ENCODE data around the gene FCRL3.

FCRL3 gene

GRCh38 chr1:157673008-157673407 lies 27.6 kb downstream of the FCRL3 start:
- Histone ChIP-seq H3K9ac (ENCODE audit: low read length) (no peak overlapping the region), H3K4me3 (ENCODE audit: insufficient read depth, low read length, poor library complexity, severe bottlenecking) (no peak overlapping the region), H3K27me3 (ENCODE audit: low read length) (no peaks in the 10 kb centered on the region), H2AFZ (ENCODE audit: low read depth, low read length, severe bottlenecking) (no peak overlapping the region), H3K36me3 (ENCODE audit: low read length) (peaks cover 57% of the 10 kb centered on the region), H4K20me1 (ENCODE audit: low read depth, low read length) (no peaks in the 10 kb centered on the region), H3F3A (ENCODE audit: insufficient read depth) (peaks cover 87% of the 10 kb centered on the region), H3K79me2 (ENCODE audit: insufficient read depth, low read length) (no peaks in the 10 kb centered on the region), H3K27ac (ENCODE audit: low read depth, low read length) (no peak overlapping the region; the same call in 1 of the 2 replicates), H3K9me2 (replicated peaks; ENCODE audit: insufficient read depth, low read length) (no peaks in the 10 kb centered on the region), H3K9me3 (ENCODE audit: insufficient read depth, low read length) (peaks cover 17% of the 10 kb centered on the region; the same call in 1 of the 2 replicates), H3K4me2 (ENCODE audit: low read depth, low read length, poor library complexity, severe bottlenecking) (no peak overlapping the region)
- no peak for TF ChIP-seq CTCF (IDR thresholded peaks at IDR 0.05; ENCODE audit: insufficient read depth, low read length, poor library complexity, severe bottlenecking)
- TF ChIP-seq EZH2phosphoT487 (conservative IDR thresholded peaks at IDR 0.05; ENCODE audit: low read length), result no peak

- H3K4me2 ChIP-seq (ENCODE audit: low read depth, low read length, poor library complexity, severe bottlenecking), result no peak overlapping the region
- no peak overlapping the region for H3K4me3 ChIP-seq (ENCODE audit: insufficient read depth, low read length, poor library complexity, severe bottlenecking)
- H3K79me2 ChIP-seq (ENCODE audit: insufficient read depth, low read length), result no peaks in the 10 kb centered on the region
- peaks cover 17% of the 10 kb centered on the region; the same call in 1 of the 2 replicates for H3K9me3 ChIP-seq (ENCODE audit: insufficient read depth, low read length)
- no peaks in the 10 kb centered on the region for H4K20me1 ChIP-seq (ENCODE audit: low read depth, low read length)
- H3K27ac ChIP-seq (ENCODE audit: low read depth, low read length), result peak overlapping the region; percentile 30; the same call in 1 of the 2 replicates
- H3K36me3 ChIP-seq (ENCODE audit: low read length), result peaks cover 48% of the 10 kb centered on the region
- TF ChIP-seq EZH2phosphoT487 (conservative IDR thresholded peaks at IDR 0.05; ENCODE audit: low read length), result no peak
- no peak for TF ChIP-seq CTCF (IDR thresholded peaks at IDR 0.05; ENCODE audit: insufficient read depth, low read length, poor library complexity, severe bottlenecking)
- no peaks in the 10 kb centered on the region for H3K27me3 ChIP-seq (ENCODE audit: low read length)
- H2AFZ ChIP-seq (ENCODE audit: low read depth, low read length, severe bottlenecking), result no peak overlapping the region
- H3K9me2 ChIP-seq (replicated peaks; ENCODE audit: insufficient read depth, low read length), result no peaks in the 10 kb centered on the region
- peaks cover 81% of the 10 kb centered on the region for H3F3A ChIP-seq (ENCODE audit: insufficient read depth)
- H3K9ac ChIP-seq (ENCODE audit: low read length), result no peak overlapping the region
Measured at GRCh38 chr1:157671895-157672294, 28.7 kb downstream of the FCRL3 start.

DNA sequence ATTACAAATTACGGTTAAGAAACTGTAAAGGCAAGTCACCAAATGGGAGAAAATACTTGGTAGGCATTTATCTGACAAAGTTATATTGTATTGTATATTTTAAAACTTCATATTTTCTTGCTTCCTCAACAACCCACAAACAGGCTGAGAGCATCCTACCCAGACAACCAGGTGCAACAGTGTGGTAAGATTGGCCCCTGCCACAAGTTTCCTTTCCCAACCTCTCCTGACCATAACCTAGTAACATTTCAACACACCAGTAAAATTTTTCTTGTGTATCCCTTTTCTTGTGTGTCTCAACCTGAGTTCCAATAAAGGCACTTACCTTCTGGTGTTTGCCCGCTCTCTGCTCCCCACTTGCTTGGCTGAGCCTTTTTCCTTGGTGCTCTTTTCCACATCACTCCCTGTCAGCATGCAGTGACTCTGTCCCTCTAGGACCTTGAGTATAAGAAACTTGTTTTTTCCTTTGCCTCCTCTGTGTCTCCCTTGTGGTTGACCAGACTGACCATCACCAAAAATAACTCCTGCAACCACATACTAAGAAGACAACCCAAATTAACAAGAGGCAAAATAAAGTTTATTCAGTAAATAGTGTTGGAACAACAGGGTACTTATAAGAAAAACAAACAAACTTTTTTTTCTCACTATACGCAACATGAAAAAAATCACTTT lies 40.9 kb downstream of the FCRL3 start:
- H3K4me2 ChIP-seq (ENCODE audit: low read depth, low read length, poor library complexity, severe bottlenecking), result peak overlapping the region; percentile 83
- H3K4me3 ChIP-seq (ENCODE audit: insufficient read depth, low read length, poor library complexity, severe bottlenecking), result peak overlapping the region; percentile 8

More for the DNA sequence above, 40.9 kb downstream of the FCRL3 start:
- no peaks in the 10 kb centered on the region for H4K20me1 ChIP-seq (ENCODE audit: low read depth, low read length)
- H3K27ac ChIP-seq (ENCODE audit: low read depth, low read length), result peak overlapping the region; percentile 94
- no peaks in the 10 kb centered on the region for H3K79me2 ChIP-seq (ENCODE audit: insufficient read depth, low read length)
- H3K36me3 ChIP-seq (ENCODE audit: low read length), result peaks cover 10% of the 10 kb centered on the region; the same call in 1 of the 2 replicates
- H3K9ac ChIP-seq (ENCODE audit: low read length), result peak overlapping the region; percentile 51
- no peak overlapping the region for H2AFZ ChIP-seq (ENCODE audit: low read depth, low read length, severe bottlenecking)
- no peaks in the 10 kb centered on the region for H3K9me2 ChIP-seq (replicated peaks; ENCODE audit: insufficient read depth, low read length)
- no peaks in the 10 kb centered on the region for H3K9me3 ChIP-seq (ENCODE audit: insufficient read depth, low read length)
- TF ChIP-seq EZH2phosphoT487 (conservative IDR thresholded peaks at IDR 0.05; ENCODE audit: low read length) (no peak), CTCF (IDR thresholded peaks at IDR 0.05; ENCODE audit: insufficient read depth, low read length, poor library complexity, severe bottlenecking) (no peak)
- H3K27me3 ChIP-seq (ENCODE audit: low read length), result no peaks in the 10 kb centered on the region
- peaks cover 59% of the 10 kb centered on the region for H3F3A ChIP-seq (ENCODE audit: insufficient read depth)

Data from SU-DHL-6 (cell line).